ENCODE results near the gene EPHB2. TPM values are rescaled to one million over a fixed set of nuclear protein-coding genes. Genes with fewer than 3 reads are reported as not detected.
A peak's percentile ranks its signal among the peaks of the same experiment; 100 is the strongest.

The EPHB2 gene
- polyA plus RNA-seq, 1 donor from 2014 or later = 22.8 TPM

GRCh38 chr1:22828484-22829308 lies 118.1 kb downstream of the EPHB2 start:
- Histone ChIP-seq H3K4me2 (ENCODE audit: low read length) (no peak overlapping the region), H3K9me2 (ENCODE audit: insufficient read depth, low read length) (no peaks in the 10 kb centered on the region), H3K27me3 (ENCODE audit: insufficient read depth, low read depth, low read length) (no peaks in the 10 kb centered on the region), H3K36me3 (ENCODE audit: insufficient read depth, low read length) (no peaks in the 10 kb centered on the region), H3F3A (ENCODE audit: insufficient read depth, low read length, poor library complexity, severe bottlenecking) (no peaks in the 10 kb centered on the region), H2AFZ (ENCODE audit: low read depth, low read length) (no peak overlapping the region), H3K79me2 (replicated peaks; ENCODE audit: insufficient read depth, low read length) (no peaks in the 10 kb centered on the region), H3K27ac (ENCODE audit: low read length) (peak overlapping the region; percentile 29), H4K20me1 (ENCODE audit: insufficient read depth) (no peaks in the 10 kb centered on the region), H3K9ac (ENCODE audit: low read length) (peak overlapping the region; percentile 40), H3K9me3 (ENCODE audit: low read length) (no peaks in the 10 kb centered on the region), H3K4me3 (ENCODE audit: low read length) (peak overlapping the region; percentile 31)
- TF ChIP-seq, protein P1, sequence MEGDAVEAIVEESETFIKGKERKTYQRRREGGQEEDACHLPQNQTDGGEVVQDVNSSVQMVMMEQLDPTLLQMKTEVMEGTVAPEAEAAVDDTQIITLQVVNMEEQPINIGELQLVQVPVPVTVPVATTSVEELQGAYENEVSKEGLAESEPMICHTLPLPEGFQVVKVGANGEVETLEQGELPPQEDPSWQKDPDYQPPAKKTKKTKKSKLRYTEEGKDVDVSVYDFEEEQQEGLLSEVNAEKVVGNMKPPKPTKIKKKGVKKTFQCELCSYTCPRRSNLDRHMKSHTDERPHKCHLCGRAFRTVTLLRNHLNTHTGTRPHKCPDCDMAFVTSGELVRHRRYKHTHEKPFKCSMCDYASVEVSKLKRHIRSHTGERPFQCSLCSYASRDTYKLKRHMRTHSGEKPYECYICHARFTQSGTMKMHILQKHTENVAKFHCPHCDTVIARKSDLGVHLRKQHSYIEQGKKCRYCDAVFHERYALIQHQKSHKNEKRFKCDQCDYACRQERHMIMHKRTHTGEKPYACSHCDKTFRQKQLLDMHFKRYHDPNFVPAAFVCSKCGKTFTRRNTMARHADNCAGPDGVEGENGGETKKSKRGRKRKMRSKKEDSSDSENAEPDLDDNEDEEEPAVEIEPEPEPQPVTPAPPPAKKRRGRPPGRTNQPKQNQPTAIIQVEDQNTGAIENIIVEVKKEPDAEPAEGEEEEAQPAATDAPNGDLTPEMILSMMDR (IDR thresholded peaks at IDR 0.05; ENCODE audit: poor library complexity, severe bottlenecking) = no peak
- TF ChIP-seq EP300 (conservative IDR thresholded peaks at IDR 0.05; ENCODE audit: poor library complexity, severe bottlenecking) (no peak), TAF1 (IDR thresholded peaks at IDR 0.05; ENCODE audit: low read depth) (no peak), REST (IDR thresholded peaks at IDR 0.05; ENCODE audit: borderline replicate concordance) (no peak), SMC3 (conservative IDR thresholded peaks at IDR 0.05; ENCODE audit: poor library complexity) (no peak), POLR2AphosphoS5 (IDR thresholded peaks at IDR 0.05) (no peak), MXI1 (conservative IDR thresholded peaks at IDR 0.05; ENCODE audit: poor library complexity, severe bottlenecking) (no peak), RAD21 (conservative IDR thresholded peaks at IDR 0.05) (no peak), EZH2 (IDR thresholded peaks at IDR 0.05; ENCODE audit: borderline replicate concordance, insufficient read depth, low read length, poor library complexity, severe bottlenecking) (no peak)

GRCh38 chr1:22829309-22829989 lies 118.8 kb downstream of the EPHB2 start:
- H3K27me3 ChIP-seq (ENCODE audit: insufficient read depth, low read depth, low read length) = no peaks in the 10 kb centered on the region
- H3K4me2 ChIP-seq (ENCODE audit: low read length) = no peak overlapping the region
- no peaks in the 10 kb centered on the region for H3K79me2 ChIP-seq (replicated peaks; ENCODE audit: insufficient read depth, low read length)
- no peaks in the 10 kb centered on the region for H3F3A ChIP-seq (ENCODE audit: insufficient read depth, low read length, poor library complexity, severe bottlenecking)
- no peak overlapping the region for H2AFZ ChIP-seq (ENCODE audit: low read depth, low read length)
- no peaks in the 10 kb centered on the region for H3K9me3 ChIP-seq (ENCODE audit: low read length)
- H3K27ac ChIP-seq (ENCODE audit: low read length) = peak overlapping the region; percentile 29
- peak overlapping the region; percentile 31 for H3K4me3 ChIP-seq (ENCODE audit: low read length)
- no peaks in the 10 kb centered on the region for H3K9me2 ChIP-seq (ENCODE audit: insufficient read depth, low read length)
- no peak for TF ChIP-seq POLR2AphosphoS5 (IDR thresholded peaks at IDR 0.05)
- no peak for TF ChIP-seq SMC3 (conservative IDR thresholded peaks at IDR 0.05; ENCODE audit: poor library complexity)
- no peak for TF ChIP-seq RAD21 (conservative IDR thresholded peaks at IDR 0.05)
- no peak for TF ChIP-seq MXI1 (conservative IDR thresholded peaks at IDR 0.05; ENCODE audit: poor library complexity, severe bottlenecking)
- TF ChIP-seq TAF1 (IDR thresholded peaks at IDR 0.05; ENCODE audit: low read depth) = no peak
- TF ChIP-seq EP300 (conservative IDR thresholded peaks at IDR 0.05; ENCODE audit: poor library complexity, severe bottlenecking) = no peak
- no peak for TF ChIP-seq REST (IDR thresholded peaks at IDR 0.05; ENCODE audit: borderline replicate concordance)
- TF ChIP-seq EZH2 (IDR thresholded peaks at IDR 0.05; ENCODE audit: borderline replicate concordance, insufficient read depth, low read length, poor library complexity, severe bottlenecking) = no peak
- TF ChIP-seq, protein P1 (IDR thresholded peaks at IDR 0.05; ENCODE audit: poor library complexity, severe bottlenecking) = no peak
- H4K20me1 ChIP-seq (ENCODE audit: insufficient read depth) = no peaks in the 10 kb centered on the region
- peak overlapping the region; percentile 40 for H3K9ac ChIP-seq (ENCODE audit: low read length)
- no peaks in the 10 kb centered on the region for H3K36me3 ChIP-seq (ENCODE audit: insufficient read depth, low read length)
